DND-41 (cell line): Measurements from ENCODE around the gene GTF2IRD1.
A peak's percentile ranks its signal among the peaks of the same experiment; 100 is the strongest.

ENCODE experiments used
- ATAC-seq: fragments of 200-7000 bp; cut with Tn5 transposase; 3 replicates; pipeline ENCODE4 v1.9.1; 2021; ENCODE audit warnings: low read depth; ENCODE audit not compliant: insufficient read depth
- DNase-seq: peaks from one replicate; pipeline ENCODE4 v3.0.0-alpha.2; 2020
- H2AFZ ChIP-seq: 2 replicates; pipeline ENCODE4 v1.6.0; 2012; ENCODE audit warnings: low read depth, low read length
- H3K27ac ChIP-seq: 2 replicates; pipeline ENCODE4 v1.5.1; 2012; ENCODE audit warnings: low read length, inconsistent platforms
- H3K27me3 ChIP-seq: fragments of 200-600 bp; sonication (generic); 2 replicates; pipeline ENCODE4 v1.6.0; 2012; ENCODE audit warnings: low read length, mild to moderate bottlenecking, inconsistent platforms; ENCODE audit not compliant: insufficient read depth, poor library complexity
- H3K36me3 ChIP-seq: 2 replicates; pipeline ENCODE4 v1.5.1; 2012; ENCODE audit warnings: low read length, inconsistent platforms; ENCODE audit not compliant: insufficient read depth
- H3K4me1 ChIP-seq: 2 replicates; pipeline ENCODE4 v1.5.1; 2012; ENCODE audit warnings: mild to moderate bottlenecking, low read length; ENCODE audit not compliant: insufficient read depth
- H3K4me2 ChIP-seq: 2 replicates; pipeline ENCODE4 v1.6.0; 2012; ENCODE audit warnings: mild to moderate bottlenecking, moderate library complexity, low read length, inconsistent platforms; ENCODE audit not compliant: insufficient read depth
- H3K4me3 ChIP-seq, 2 experiments: fragments of 200-600 bp in 1 of 2; shearing (Covaris generic) in 1 of 2; 2 replicates each; pipeline ENCODE4 v1.5.1; 2012 to 2016; ENCODE audit warnings: inconsistent platforms in 2 of 2, low read length in 2 of 2, mild to moderate bottlenecking in 2 of 2, low read depth in 1 of 2, moderate library complexity in 1 of 2
- H3K79me2 ChIP-seq: 2 replicates; pipeline ENCODE4 v1.6.0; 2012; ENCODE audit warnings: low read length, inconsistent platforms; ENCODE audit not compliant: insufficient read depth
- H3K9ac ChIP-seq: 2 replicates; pipeline ENCODE4 v1.6.0; 2012; ENCODE audit warnings: low read depth, mild to moderate bottlenecking, inconsistent platforms, low read length, moderate library complexity
- H3K9me3 ChIP-seq: 2 replicates; pipeline ENCODE4 v1.5.1; 2012; ENCODE audit warnings: low read length, moderate library complexity, mild to moderate bottlenecking, inconsistent platforms; ENCODE audit not compliant: insufficient read depth, severe bottlenecking
- H4K20me1 ChIP-seq: 2 replicates; pipeline ENCODE4 v1.6.0; 2012; ENCODE audit warnings: low read length; ENCODE audit not compliant: insufficient read depth
- CTCF ChIP-seq: IDR thresholded peaks from 2 replicates; pipeline ENCODE4 v1.5.1; 2012; ENCODE audit warnings: borderline replicate concordance, low read length, moderate library complexity, mild to moderate bottlenecking; ENCODE audit not compliant: poor library complexity, severe bottlenecking; ENCODE audit errors: extremely low read depth
- EZH2 ChIP-seq: IDR thresholded peaks from 3 replicates; pipeline ENCODE4 v1.6.1; 2012; ENCODE audit warnings: borderline replicate concordance, low read depth, mild to moderate bottlenecking, moderate library complexity, low read length, inconsistent platforms; ENCODE audit not compliant: severe bottlenecking

GTF2IRD1 gene

GRCh38 chr7:74493295-74493694 lies 39.6 kb downstream of the GTF2IRD1 start:
- TF ChIP-seq CTCF (no peak), EZH2 (no peak)
- ATAC-seq (no peak), DNase-seq (no peak)
- H4K20me1 ChIP-seq = peaks cover 16% of the 10 kb centered on the region
- no peaks in the 10 kb centered on the region for H3K36me3 ChIP-seq
- H3K4me3 ChIP-seq = no peak overlapping the region
- no peaks in the 10 kb centered on the region for H3K4me1 ChIP-seq
- H3K27ac ChIP-seq = no peak overlapping the region
- no peak overlapping the region for H3K4me2 ChIP-seq
- H3K9ac ChIP-seq = no peak overlapping the region
- no peaks in the 10 kb centered on the region for H3K27me3 ChIP-seq
- H3K9me3 ChIP-seq = no peaks in the 10 kb centered on the region
- no peak overlapping the region for H2AFZ ChIP-seq
- H3K79me2 ChIP-seq = peaks cover 18% of the 10 kb centered on the region

GRCh38 chr7:74494076-74494548 lies 40.4 kb downstream of the GTF2IRD1 start:
- H3K27ac ChIP-seq = no peak overlapping the region
- H3K27me3 ChIP-seq = no peaks in the 10 kb centered on the region
- DNase-seq (no peak), ATAC-seq (no peak)
- H3K4me2 ChIP-seq = no peak overlapping the region
- TF ChIP-seq CTCF = no peak
- no peak for TF ChIP-seq EZH2
- H4K20me1 ChIP-seq = peaks cover 18% of the 10 kb centered on the region
- H3K4me3 ChIP-seq = no peak overlapping the region
- H3K4me1 ChIP-seq = no peaks in the 10 kb centered on the region
- no peak overlapping the region for H2AFZ ChIP-seq
- H3K36me3 ChIP-seq = no peaks in the 10 kb centered on the region
- H3K9ac ChIP-seq = no peak overlapping the region
- peaks cover 18% of the 10 kb centered on the region for H3K79me2 ChIP-seq
- no peaks in the 10 kb centered on the region for H3K9me3 ChIP-seq

- Histone ChIP-seq H3K9ac (no peak overlapping the region), H3K4me2 (no peak overlapping the region), H3K36me3 (no peaks in the 10 kb centered on the region), H3K4me1 (no peaks in the 10 kb centered on the region), H3K9me3 (no peaks in the 10 kb centered on the region), H4K20me1 (peaks cover 24% of the 10 kb centered on the region), H3K27ac (no peak overlapping the region), H3K27me3 (no peaks in the 10 kb centered on the region), H3K79me2 (peaks cover 18% of the 10 kb centered on the region), H3K4me3 (no peak overlapping the region), H2AFZ (no peak overlapping the region)
- DNase-seq (peak; percentile 8), ATAC-seq (peak; percentile 45; the same call in 1 of the 3 replicates)
- TF ChIP-seq CTCF (no peak), EZH2 (no peak)
Observed at GRCh38 chr7:74495112-74496086, 41.7 kb downstream of the GTF2IRD1 start.
